GM18519 (cell line): Measurements from ENCODE around the gene ZNF879.

ENCODE experiments used
- ATAC-seq: cut with Tn5 transposase; IDR thresholded peaks from one replicate; pipeline ENCODE4 v1.9.1; 2021; ENCODE audit warnings: mild to moderate bottlenecking, moderate library complexity; ENCODE audit not compliant: unreplicated experiment, low FRiP score

The ZNF879 gene

GRCh38 chr5:179023528-179024189 is at the start of gene ZNF879:
TSS of gene ZNF879 (plus strand) at chr5:179023804. CDS start at chr5:179025005, 1,201 bp downstream.
- peak; percentile 92 for ATAC-seq

GRCh38 chr5:178981381-178981780 is 42.2 kb upstream of the ZNF879 start:
- ATAC-seq: no peak

- ATAC-seq: no peak
These were observed 40.7 kb upstream of the ZNF879 start for GRCh38 chr5:178982941-178983340.

- no peak for ATAC-seq
These were observed 39.9 kb upstream of the ZNF879 start for GRCh38 chr5:178983728-178984127.

- no peak for ATAC-seq
These were observed 39.2 kb upstream of the ZNF879 start for GRCh38 chr5:178984145-178985072.

GRCh38 chr5:178986326-178986960 is 37.2 kb upstream of the ZNF879 start:
- ATAC-seq: no peak

- ATAC-seq: no peak
These were observed 35.0 kb upstream of the ZNF879 start for GRCh38 chr5:178988436-178989220.

- ATAC-seq: no peak
These were observed 34.3 kb upstream of the ZNF879 start for GRCh38 chr5:178989311-178989710.

GRCh38 chr5:178990491-178990890 is 33.1 kb upstream of the ZNF879 start:
- no peak for ATAC-seq

- ATAC-seq: no peak
These were observed 32.1 kb upstream of the ZNF879 start for GRCh38 chr5:178991190-178992145.

- no peak for ATAC-seq
These were observed 31.2 kb upstream of the ZNF879 start for GRCh38 chr5:178992291-178992895.

GRCh38 chr5:178993236-178993765 is 30.3 kb upstream of the ZNF879 start:
- ATAC-seq: no peak

GRCh38 chr5:178993955-178994579 is 29.5 kb upstream of the ZNF879 start:
- no peak for ATAC-seq

- no peak for ATAC-seq
These were observed 28.8 kb upstream of the ZNF879 start, which contains the start of gene GRM6 for GRCh38 chr5:178994580-178995340. TSS of gene GRM6 (minus strand) at chr5:178995320. CDS start at chr5:178994944, 376 bp downstream.

- ATAC-seq: no peak
These were observed 28.3 kb upstream of the ZNF879 start for GRCh38 chr5:178995341-178995690.

- no peak for ATAC-seq
These were observed 27.4 kb upstream of the ZNF879 start for GRCh38 chr5:178996156-178996555.

GRCh38 chr5:178997191-178997590 is 26.4 kb upstream of the ZNF879 start:
- ATAC-seq: no peak
